Effector memory CD8-positive, alpha-beta T cell (primary cell): Measurements from ENCODE around the gene PRKX.
"Not testable (repeated sequence)": the region's sequence is repeated elsewhere in the genome, so short reads cannot be mapped to it uniquely, and the experiment has no call there.

ENCODE experiments used
- ATAC-seq: fragments of 150-1000 bp; cut with Tn5 transposase; replicated peaks from 2 replicates; pipeline ENCODE4 v1.10.0; 2021; ENCODE audit warnings: mild to moderate bottlenecking, moderate library complexity
- DNase-seq, 3 experiments: peaks; one replicate each; pipeline ENCODE4 v3.0.0; 2021
- H3K27ac Mint-ChIP-seq, 2 donors: one replicate each; pipeline ENCODE4 v1.8.0; 2022; ENCODE audit warnings: mild to moderate bottlenecking in 2 of 2, mixed read lengths in 2 of 2, moderate library complexity in 2 of 2
- H3K27me3 Mint-ChIP-seq, 2 donors: one replicate each; pipeline ENCODE4 v1.8.0; 2022; ENCODE audit warnings: mixed read lengths in 2 of 2
- H3K36me3 Mint-ChIP-seq: one replicate; pipeline ENCODE4 v1.8.0; 2022; ENCODE audit warnings: mild to moderate bottlenecking, moderate library complexity, mixed read lengths; ENCODE audit not compliant: insufficient read depth
- H3K4me1 Mint-ChIP-seq, 2 donors: one replicate each; pipeline ENCODE4 v1.8.0; 2022; ENCODE audit warnings: low read depth in 2 of 2, mixed read lengths in 2 of 2
- H3K4me3 Mint-ChIP-seq, 2 donors: one replicate each; pipeline ENCODE4 v1.8.0; 2022; ENCODE audit warnings: mild to moderate bottlenecking in 2 of 2, mixed read lengths in 2 of 2, moderate library complexity in 2 of 2
- H3K9me3 Mint-ChIP-seq, 2 donors: one replicate each; pipeline ENCODE4 v1.8.0; 2022; ENCODE audit warnings: mixed read lengths in 2 of 2

PRKX gene

DNA sequence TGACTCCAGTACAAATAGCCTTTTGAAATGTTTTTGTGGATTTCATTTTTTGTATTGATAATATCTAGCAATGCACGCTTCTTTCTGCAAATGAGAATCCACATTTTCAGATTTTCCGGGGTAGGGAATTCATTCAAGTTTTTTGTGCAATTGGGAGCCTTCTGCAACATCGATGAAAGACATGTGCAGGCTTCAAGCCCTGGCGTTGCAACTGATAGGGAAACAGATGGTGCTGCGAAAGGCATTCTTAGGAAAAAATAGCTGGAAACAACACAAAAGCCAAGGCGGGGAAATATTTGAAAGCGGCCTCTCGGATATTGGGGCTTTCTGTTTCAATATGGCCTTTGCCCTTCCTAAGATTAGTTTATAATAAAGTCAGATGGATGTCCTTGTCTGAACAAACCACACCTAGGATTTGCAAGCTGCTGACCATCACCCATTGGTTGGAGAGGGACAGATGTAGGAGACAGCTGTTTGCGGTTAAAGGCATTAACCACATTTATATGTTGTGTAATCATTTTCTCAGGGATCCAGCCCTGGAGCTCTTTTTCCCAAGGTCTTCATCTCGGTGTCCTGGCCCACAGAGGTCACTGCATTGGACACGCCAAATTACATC lies 136.5 kb downstream of the PRKX start:
- Mint-ChIP-seq H3K27ac (no peak overlapping the region), H3K27me3 (no peaks in the 10 kb centered on the region), H3K36me3 (no peaks in the 10 kb centered on the region), H3K9me3 (no peaks in the 10 kb centered on the region), H3K4me3 (no peak overlapping the region), H3K4me1 (no peaks in the 10 kb centered on the region)
- ATAC-seq (no peak), DNase-seq (no peak)

DNA sequence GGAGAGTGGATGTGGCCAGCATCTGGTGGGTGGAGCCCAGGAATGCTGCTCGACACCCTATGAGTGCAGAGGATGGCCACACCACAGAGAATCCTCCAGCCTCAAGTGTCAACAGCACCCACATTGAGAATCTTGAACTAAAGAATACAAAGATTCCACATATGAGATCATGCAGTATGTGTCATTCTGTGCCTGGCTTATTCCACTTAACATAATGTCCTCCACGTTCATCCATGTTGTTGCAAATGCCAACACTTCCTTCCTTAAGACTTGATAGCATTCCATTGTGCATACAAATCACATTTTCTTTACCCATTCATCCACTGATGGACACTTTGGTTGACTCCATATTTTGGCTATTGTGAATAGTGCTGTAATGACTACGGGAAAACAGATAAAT lies 145.8 kb downstream of the PRKX start:
- no peak overlapping the region for H3K27ac Mint-ChIP-seq
- peaks cover 3% of the 10 kb centered on the region for H3K36me3 Mint-ChIP-seq
- no peaks in the 10 kb centered on the region for H3K9me3 Mint-ChIP-seq
- no peaks in the 10 kb centered on the region for H3K4me1 Mint-ChIP-seq
- no peak overlapping the region for H3K4me3 Mint-ChIP-seq
- no peak for DNase-seq
- H3K27me3 Mint-ChIP-seq, result no peaks in the 10 kb centered on the region
- ATAC-seq, result no peak

DNA sequence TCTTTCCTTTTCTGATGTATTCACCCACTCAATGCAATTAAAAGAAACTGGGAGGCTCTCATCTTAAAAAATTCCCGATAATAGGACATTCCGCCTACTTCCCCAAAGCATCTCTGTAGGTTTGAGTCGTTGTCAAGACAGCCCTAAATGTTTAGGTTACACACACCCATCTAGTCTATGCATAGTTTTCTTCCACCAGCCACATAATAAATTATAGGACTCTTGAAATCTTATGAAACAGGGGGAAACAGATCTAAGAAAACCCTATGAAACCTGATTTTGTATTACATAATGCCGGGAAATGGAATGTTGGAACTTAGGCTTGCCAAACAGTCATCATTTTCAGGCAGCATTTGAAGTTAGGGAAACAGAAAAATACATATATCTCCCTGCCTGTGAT lies 150.0 kb downstream of the PRKX start:
- H3K27me3 Mint-ChIP-seq, result no peaks in the 10 kb centered on the region
- H3K4me3 Mint-ChIP-seq, result no peak overlapping the region
- no peaks in the 10 kb centered on the region for H3K9me3 Mint-ChIP-seq
- no peaks in the 10 kb centered on the region for H3K36me3 Mint-ChIP-seq
- no peak overlapping the region for H3K27ac Mint-ChIP-seq
- ATAC-seq, result no peak
- no peaks in the 10 kb centered on the region for H3K4me1 Mint-ChIP-seq
- DNase-seq, result no peak

DNA sequence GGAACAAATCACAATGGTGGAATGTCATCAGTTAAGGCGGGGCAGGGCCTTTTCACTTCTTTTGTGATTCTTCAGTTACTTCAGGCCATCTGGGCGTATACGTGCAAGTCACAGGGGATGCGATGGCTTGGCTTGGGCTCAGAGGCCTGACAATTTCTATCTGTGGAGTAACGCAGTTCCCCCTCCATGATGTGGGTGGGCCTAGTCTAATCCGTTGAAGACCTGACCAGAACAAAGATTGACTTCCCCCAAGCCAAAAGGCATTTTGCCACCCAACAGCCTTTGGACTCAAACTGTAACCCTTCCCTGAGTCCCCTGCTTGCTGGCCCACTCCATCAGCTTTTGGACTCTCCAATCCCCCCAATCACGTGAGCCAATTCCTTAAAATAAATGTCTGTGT lies 153.4 kb downstream of the PRKX start:
- DNase-seq, H3K4me1 Mint-ChIP-seq, ATAC-seq, H3K9me3 Mint-ChIP-seq, H3K27ac Mint-ChIP-seq, H3K27me3 Mint-ChIP-seq, H3K36me3 Mint-ChIP-seq, H3K4me3 Mint-ChIP-seq: not testable (repeated sequence)
